TTC549 (cell line): ENCODE results near the gene CACYBP.
A peak's percentile ranks its signal among the peaks of the same experiment; 100 is the strongest.

Source experiments
- FAIRE-seq: peaks from 2 replicates; lab custom pipeline; 2012; peaks lifted over from hg19 to GRCh38; lab: Jason Lieb, UNC

CACYBP gene

DNA sequence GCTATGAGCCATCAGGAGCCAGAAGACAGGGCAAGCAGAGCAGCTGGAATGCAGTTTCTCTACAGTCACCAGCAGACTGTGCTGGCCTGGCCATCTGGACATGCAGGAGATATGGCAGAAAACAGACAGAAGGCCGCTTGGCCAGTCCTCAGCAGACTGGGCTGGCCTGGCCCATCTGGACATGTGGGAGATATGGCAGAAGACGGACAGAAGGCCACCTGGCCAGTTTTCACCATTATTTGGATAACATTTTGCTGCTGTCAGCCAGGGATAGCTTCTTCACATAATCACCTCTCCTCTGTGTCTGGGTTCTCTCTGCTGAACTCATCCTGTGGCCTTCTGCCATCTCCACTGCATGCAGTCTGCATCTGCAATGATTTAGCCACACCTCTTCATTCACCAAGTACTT lies 25.0 kb upstream of the CACYBP start:
- FAIRE-seq, result no peak

DNA sequence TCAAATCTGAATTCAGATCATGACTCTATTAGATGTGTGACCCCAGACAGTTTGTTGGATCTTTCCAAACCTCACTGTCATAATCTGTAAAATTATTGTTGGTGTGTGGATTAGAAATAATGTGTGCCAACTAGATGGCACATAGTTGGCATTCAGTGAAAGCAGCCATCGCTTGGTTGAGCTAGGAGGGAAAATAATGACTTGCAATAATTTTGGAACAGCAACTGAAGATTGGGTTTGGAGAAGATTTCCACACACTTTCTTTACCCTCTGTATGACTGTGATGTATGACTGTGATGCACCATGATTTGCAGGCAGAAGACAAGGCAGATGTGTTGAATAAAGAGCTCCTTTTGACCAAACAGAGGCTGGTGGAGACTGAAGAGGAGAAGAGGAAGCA lies 24.0 kb upstream of the CACYBP start:
- FAIRE-seq, result no peak

- no peak for FAIRE-seq
These were observed 23.2 kb upstream of the CACYBP start for GRCh38 chr1:174976436-174977108.

GRCh38 chr1:174982971-174983689 lies 16.6 kb upstream of the CACYBP start:
- FAIRE-seq, result peak; percentile 92

GRCh38 chr1:174984952-174985351 lies 14.8 kb upstream of the CACYBP start:
- no peak for FAIRE-seq

GRCh38 chr1:174988539-174988938 lies 11.2 kb upstream of the CACYBP start:
- FAIRE-seq, result no peak

GRCh38 chr1:174988986-174989385 lies 10.8 kb upstream of the CACYBP start:
- FAIRE-seq, result peak; percentile 23

DNA sequence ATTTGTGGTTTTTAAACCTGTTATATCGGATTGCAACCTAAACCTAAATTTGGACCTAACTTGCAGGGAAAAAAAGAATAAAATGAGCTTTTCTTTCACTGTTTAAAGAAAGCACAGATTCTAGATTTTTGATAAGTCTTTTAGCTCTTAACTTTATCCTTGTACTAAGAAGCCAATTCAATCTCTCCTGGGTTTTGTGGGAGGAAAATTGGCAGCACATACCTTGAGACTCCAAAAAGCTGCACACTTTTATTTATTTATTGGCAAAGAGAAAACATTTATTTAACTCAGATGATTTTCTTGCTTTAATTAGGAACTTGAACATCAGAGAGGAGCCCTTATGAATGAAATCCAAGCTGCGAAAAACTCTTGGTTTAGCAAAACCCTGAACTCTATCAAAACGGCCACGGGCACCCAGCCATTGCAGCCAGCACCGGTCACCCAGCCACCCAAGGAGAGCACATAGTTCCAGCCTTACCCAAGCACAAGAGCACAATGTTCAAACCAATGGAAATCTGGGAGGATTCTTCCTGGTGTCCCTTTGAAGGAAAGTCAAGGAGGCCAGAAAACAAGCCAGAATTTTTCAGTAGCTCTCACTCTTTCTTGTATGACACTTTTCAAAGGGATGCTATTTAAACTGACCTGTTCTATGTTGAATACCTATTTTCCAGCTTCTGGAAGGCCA lies 10.1 kb upstream of the CACYBP start:
- FAIRE-seq, result no peak

DNA sequence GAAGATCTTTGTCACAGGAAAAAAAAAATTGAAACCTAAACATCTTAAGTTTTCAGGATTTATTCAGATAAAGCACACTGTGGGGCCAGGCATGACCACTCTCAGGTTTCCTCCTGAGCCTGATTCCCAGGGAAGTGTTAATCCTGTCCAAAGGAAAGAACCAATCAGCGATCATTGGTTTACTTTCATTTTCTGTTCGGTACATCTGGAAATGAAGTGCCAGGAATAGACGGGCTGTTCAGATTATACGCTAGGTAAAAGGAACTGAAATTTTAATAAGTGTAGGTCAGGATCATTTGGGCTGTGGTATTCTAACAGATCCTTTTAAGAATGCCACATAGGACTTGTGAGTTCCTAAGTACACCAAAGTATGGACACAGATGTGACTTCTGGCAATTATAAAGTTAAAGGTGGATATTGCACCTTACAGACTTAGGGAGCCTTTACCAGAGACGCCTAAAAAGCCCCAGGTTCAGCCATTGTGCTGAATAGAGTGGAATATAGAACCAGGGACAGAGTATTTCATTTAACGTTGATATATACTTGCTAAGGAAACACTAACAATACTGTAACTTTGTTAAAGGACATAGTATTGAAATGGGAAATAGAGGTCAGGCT lies 9.3 kb upstream of the CACYBP start:
- FAIRE-seq, result no peak

DNA sequence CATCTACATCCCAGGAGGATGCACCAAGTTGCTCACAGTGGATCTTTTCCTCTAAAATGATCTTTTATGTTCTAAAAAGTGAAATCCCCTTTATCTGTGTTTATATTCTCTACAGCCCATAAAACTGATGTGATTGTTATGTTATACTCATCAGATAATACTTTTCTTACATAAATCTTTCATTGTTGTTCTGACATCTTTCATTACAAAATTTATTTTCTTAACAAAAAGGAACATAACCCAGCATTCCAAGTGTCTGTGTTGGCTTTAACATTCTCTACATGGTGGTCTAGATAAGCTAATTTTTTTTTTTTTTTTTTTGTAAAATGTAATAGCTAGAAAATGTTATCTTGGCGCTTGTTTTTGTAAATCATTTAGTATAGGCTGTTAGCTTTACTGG lies 8.3 kb upstream of the CACYBP start:
- FAIRE-seq, result peak; percentile 31

GRCh38 chr1:174995121-174995520 lies 4.6 kb upstream of the CACYBP start:
- no peak for FAIRE-seq

- no peak for FAIRE-seq
These were observed 3.8 kb upstream of the CACYBP start for GRCh38 chr1:174995916-174996315.

- FAIRE-seq, result no peak
These were observed 3.3 kb upstream of the CACYBP start for GRCh38 chr1:174996476-174996875.

- no peak for FAIRE-seq
These were observed 2.7 kb upstream of the CACYBP start for GRCh38 chr1:174997041-174997440.

- peak; percentile 79 for FAIRE-seq
These were observed 1.1 kb upstream of the CACYBP start for GRCh38 chr1:174998569-174999215.

DNA sequence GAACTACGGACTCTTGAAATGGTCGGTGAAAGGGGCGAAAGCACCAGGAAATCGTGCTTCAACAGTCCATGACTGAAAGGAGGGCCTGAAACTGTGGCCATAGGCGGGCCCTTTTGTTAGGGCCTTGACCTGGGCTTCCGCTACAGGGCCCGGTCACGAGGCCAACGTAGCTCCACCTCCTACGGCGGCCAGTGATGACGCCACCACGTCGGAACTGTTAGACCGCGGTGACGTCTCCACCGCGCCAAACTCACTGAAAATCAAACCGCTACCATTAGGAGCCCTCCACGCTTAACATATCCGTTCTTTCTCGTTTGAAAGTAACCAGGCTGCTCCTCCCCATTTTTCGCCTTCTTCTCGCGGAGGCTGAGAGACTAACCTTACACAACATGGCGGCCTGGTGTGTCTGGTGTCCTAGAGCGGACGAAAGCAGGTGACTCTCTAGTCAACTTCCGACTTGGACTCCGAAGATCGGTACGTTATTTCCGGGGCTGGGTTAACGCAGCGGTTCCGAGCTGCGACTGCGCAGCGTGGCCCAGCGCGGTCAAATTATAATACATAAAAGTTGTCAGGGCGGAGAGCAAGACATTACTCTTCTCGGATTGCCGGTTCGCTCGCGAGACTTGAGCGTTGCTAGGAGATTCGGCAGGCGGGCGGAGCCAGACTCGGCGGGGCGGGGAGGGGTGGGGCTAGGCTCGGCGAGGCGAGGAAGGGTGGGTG lies 371 bp upstream of the CACYBP start:
- peak; percentile 94 for FAIRE-seq

DNA sequence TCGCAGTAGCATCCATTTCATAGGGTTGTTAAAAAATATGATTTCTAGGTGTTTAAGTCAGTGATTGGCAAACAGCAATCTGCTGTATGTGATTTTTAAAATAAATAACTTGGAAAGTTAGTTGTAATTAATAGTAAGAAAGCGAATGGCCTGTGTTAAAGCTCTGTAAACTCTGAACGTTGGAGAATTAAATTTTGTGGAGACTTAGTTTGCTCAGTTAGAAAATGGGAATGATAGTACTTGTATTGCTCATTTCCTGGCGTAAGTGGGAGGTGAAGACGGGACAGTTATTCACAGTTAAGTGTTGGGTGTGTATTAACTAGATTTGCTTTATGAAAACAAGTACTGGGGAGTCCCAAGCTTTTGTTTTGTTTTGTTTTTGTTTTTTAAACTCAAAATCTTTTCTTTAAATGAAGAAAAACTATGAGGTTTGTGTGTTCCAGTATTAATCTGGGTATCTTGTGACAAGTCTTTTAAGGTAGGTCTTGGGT lies 995 bp downstream of the CACYBP start:
- FAIRE-seq, result no peak

DNA sequence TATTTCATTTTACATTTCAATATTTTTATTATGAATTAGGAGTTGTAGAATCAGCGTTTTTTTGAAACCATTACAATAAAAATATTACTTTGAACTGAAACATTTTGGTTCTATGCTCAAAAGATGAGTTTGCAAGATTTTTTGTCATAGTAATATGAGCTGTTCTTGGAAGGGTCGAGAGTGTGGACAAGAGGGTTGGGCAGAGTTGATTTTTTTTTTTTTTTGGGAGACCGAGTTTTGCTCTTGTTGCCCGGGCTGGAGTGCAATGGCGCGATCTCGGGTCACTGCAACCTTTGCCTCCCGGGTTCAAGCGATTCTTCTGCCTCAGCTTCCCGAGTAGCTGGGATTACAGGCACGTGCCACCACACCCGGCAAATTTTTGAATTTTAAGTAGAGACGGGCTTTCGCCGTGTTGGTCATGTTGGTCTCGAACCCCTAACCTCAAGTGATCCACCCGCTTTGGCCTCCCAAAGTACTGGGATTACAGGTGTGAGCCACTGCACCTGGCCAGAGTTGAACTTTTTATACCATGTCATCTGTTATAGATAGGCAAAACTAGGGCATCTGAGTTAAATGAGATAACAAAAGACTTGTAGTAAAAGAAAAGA lies 3.3 kb downstream of the CACYBP start:
- FAIRE-seq, result no peak

DNA sequence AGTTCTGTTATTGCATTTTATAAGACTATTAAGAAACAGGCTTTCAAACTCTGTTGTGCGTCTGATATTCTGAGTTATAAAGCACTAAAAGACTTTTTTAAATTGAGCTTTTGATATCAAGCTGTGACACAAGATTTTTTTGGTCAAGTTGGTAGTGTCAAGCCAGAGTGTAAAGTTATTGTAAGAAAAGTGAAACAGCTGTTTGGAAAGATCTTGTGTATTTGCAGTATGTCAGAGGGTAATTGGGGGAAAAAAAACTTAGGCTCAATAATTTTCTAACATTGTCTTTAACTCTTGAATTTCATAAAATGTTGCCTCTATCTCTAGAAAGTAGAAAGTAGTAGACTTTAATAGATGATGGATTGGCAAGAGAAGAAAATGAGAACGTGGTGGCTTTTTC lies 3.8 kb downstream of the CACYBP start:
- FAIRE-seq, result no peak

GRCh38 chr1:175005085-175005783 lies 5.5 kb downstream of the CACYBP start:
- no peak for FAIRE-seq

GRCh38 chr1:175009532-175009931 lies 9.8 kb downstream of the CACYBP start:
- FAIRE-seq, result peak; percentile 20
